Fibroblast of lung (primary cell): ENCODE measurements around the gene KRT80. TPM values are rescaled to one million over a fixed set of nuclear protein-coding genes. Genes with fewer than 3 reads are reported as not detected.

Source experiments
- DNase-seq, 2 donors: peaks; one replicate each; pipeline versions ENCODE4 v3.0.0 to v3.0.0-alpha.2; 2010; ENCODE audit warnings: low read depth in 2 of 2
- H2AFZ ChIP-seq: 2 replicates; pipeline ENCODE4 v1.5.1; 2012; ENCODE audit warnings: low read length, control low read depth, inconsistent platforms
- H3K27ac ChIP-seq: 2 replicates; pipeline ENCODE4 v1.5.1; 2011; ENCODE audit warnings: low read length, control low read depth; ENCODE audit not compliant: insufficient read depth
- H3K27me3 ChIP-seq: 2 replicates; pipeline ENCODE4 v1.5.1; 2011; ENCODE audit warnings: mild to moderate bottlenecking, low read length; ENCODE audit not compliant: control insufficient read depth, insufficient read depth
- H3K36me3 ChIP-seq: 2 replicates; pipeline ENCODE4 v1.5.1; 2011; ENCODE audit warnings: low read length; ENCODE audit not compliant: control insufficient read depth, insufficient read depth
- H3K4me1 ChIP-seq: 2 replicates; pipeline ENCODE4 v1.5.1; 2011; ENCODE audit warnings: low read length; ENCODE audit not compliant: control insufficient read depth, insufficient read depth; ENCODE audit errors: extremely low read depth
- H3K4me2 ChIP-seq: 2 replicates; pipeline ENCODE4 v1.5.1; 2011; ENCODE audit warnings: low read length, control low read depth; ENCODE audit not compliant: insufficient read depth; ENCODE audit errors: extremely low read depth
- H3K4me3 ChIP-seq, 4 experiments: fragments of 200-600 bp in 1 of 4; sonication (generic) in 1 of 4; replicated peaks in 1 of 4; 2 replicates each; pipeline ENCODE4 v1.5.1; 2011 to 2016; ENCODE audit warnings: low read length in 4 of 4, low read depth in 3 of 4, mild to moderate bottlenecking in 3 of 4, control low read depth in 2 of 4, inconsistent platforms in 1 of 4, mixed read lengths in 1 of 4; ENCODE audit not compliant: insufficient read depth in 1 of 4; ENCODE audit errors: control extremely low read depth in 1 of 4
- H3K79me2 ChIP-seq: 2 replicates; pipeline ENCODE4 v1.5.1; 2012; ENCODE audit warnings: mild to moderate bottlenecking, low read length, inconsistent platforms; ENCODE audit not compliant: control insufficient read depth, insufficient read depth
- H3K9ac ChIP-seq: 2 replicates; pipeline ENCODE4 v1.5.1; 2011; ENCODE audit warnings: mild to moderate bottlenecking, low read length, control low read depth; ENCODE audit not compliant: insufficient read depth
- H3K9me3 ChIP-seq: 2 replicates; pipeline ENCODE4 v1.5.1; 2012; ENCODE audit warnings: low read depth, low read length; ENCODE audit not compliant: control insufficient read depth, insufficient read depth
- H4K20me1 ChIP-seq: 2 replicates; pipeline ENCODE4 v1.5.1; 2011; ENCODE audit warnings: low read length; ENCODE audit not compliant: control insufficient read depth, insufficient read depth; ENCODE audit errors: extremely low read depth
- CTCF ChIP-seq, 2 donors: IDR thresholded peaks in 1 of 2; conservative IDR thresholded peaks in 1 of 2; 1 replicate in 1 of 2; 2 replicates in 1 of 2; pipeline ENCODE4 v1.5.1; 2011 to 2012; ENCODE audit warnings: low read length in 2 of 2, control low read depth in 1 of 2, inconsistent platforms in 1 of 2, low read depth in 1 of 2, mild to moderate bottlenecking in 1 of 2
- EZH2 ChIP-seq: IDR thresholded peaks from 2 replicates; pipeline ENCODE4 v1.5.1; 2012; ENCODE audit warnings: low read length, control low read depth, mild to moderate bottlenecking; ENCODE audit errors: missing control alignments
- polyA plus RNA-seq, 2 donors: library from polyadenylated mRNA; depleted of rRNA in 1 of 2; stranded (reverse) in 1 of 2; unstranded in 1 of 2; fragments of >200 nt; gene quantifications; 2 replicates each; pipeline ENCODE4 v1.2.1, GENCODE V29; 2011 to 2012; ENCODE audit warnings: missing spikeins in 1 of 2
- total RNA-seq: library from RNA; depleted of rRNA; stranded (reverse); fragments of >200 nt; gene quantifications from 2 replicates; pipeline ENCODE4 v1.2.1, GENCODE V29; 2014

The KRT80 gene
- total and polyA plus RNA-seq, 2 donors (not counting 1 experiment from before 2014, with no cell fraction given) = 0.17 to 1.0 TPM

GRCh38 chr12:52126605-52127578, 64.9 kb downstream of the KRT80 start:
- no peaks in the 10 kb centered on the region for H4K20me1 ChIP-seq
- no peak overlapping the region for H3K4me3 ChIP-seq
- H3K9me3 ChIP-seq = no peaks in the 10 kb centered on the region
- no peaks in the 10 kb centered on the region for H3K79me2 ChIP-seq
- no peaks in the 10 kb centered on the region for H3K36me3 ChIP-seq
- H3K27ac ChIP-seq = no peak overlapping the region
- H3K4me1 ChIP-seq = no peaks in the 10 kb centered on the region
- TF ChIP-seq CTCF (conservative IDR thresholded peaks at IDR 0.05 in 1 of 2, IDR thresholded peaks at IDR 0.05 in 1 of 2; ENCODE audit: low read depth in 1 of 2, low read length in 2 of 2) = no peak
- no peak for TF ChIP-seq EZH2
- peaks cover 12% of the 10 kb centered on the region for H3K27me3 ChIP-seq
- H3K9ac ChIP-seq = no peak overlapping the region
- peak in 1 of 2 donors; percentile 31 for DNase-seq
- no peak overlapping the region for H2AFZ ChIP-seq
- H3K4me2 ChIP-seq = no peak overlapping the region

GRCh38 chr12:52126050-52126604, 65.7 kb downstream of the KRT80 start:
- H4K20me1 ChIP-seq = no peaks in the 10 kb centered on the region
- H3K79me2 ChIP-seq = no peaks in the 10 kb centered on the region
- H3K4me1 ChIP-seq = peaks cover 3% of the 10 kb centered on the region
- H3K9me3 ChIP-seq = no peaks in the 10 kb centered on the region
- H3K9ac ChIP-seq = no peak overlapping the region
- no peak overlapping the region for H3K4me2 ChIP-seq
- H2AFZ ChIP-seq = no peak overlapping the region
- no peak overlapping the region for H3K4me3 ChIP-seq
- H3K27me3 ChIP-seq = peaks cover 7% of the 10 kb centered on the region
- no peak for DNase-seq
- no peak overlapping the region for H3K27ac ChIP-seq
- TF ChIP-seq EZH2 (no peak), CTCF (conservative IDR thresholded peaks at IDR 0.05 in 1 of 2, IDR thresholded peaks at IDR 0.05 in 1 of 2; ENCODE audit: low read depth in 1 of 2, low read length in 2 of 2) (no peak)
- no peaks in the 10 kb centered on the region for H3K36me3 ChIP-seq

GRCh38 chr12:52125476-52125900, 66.3 kb downstream of the KRT80 start:
- DNase-seq = no peak
- no peaks in the 10 kb centered on the region for H3K36me3 ChIP-seq
- no peaks in the 10 kb centered on the region for H3K79me2 ChIP-seq
- H3K4me3 ChIP-seq = no peak overlapping the region
- no peak overlapping the region for H3K27ac ChIP-seq
- no peak overlapping the region for H3K9ac ChIP-seq
- H3K9me3 ChIP-seq = no peaks in the 10 kb centered on the region
- H3K27me3 ChIP-seq = peaks cover 7% of the 10 kb centered on the region
- no peaks in the 10 kb centered on the region for H4K20me1 ChIP-seq
- H2AFZ ChIP-seq = no peak overlapping the region
- no peak overlapping the region for H3K4me2 ChIP-seq
- TF ChIP-seq CTCF (conservative IDR thresholded peaks at IDR 0.05 in 1 of 2, IDR thresholded peaks at IDR 0.05 in 1 of 2; ENCODE audit: low read depth in 1 of 2, low read length in 2 of 2) (no peak), EZH2 (no peak)
- peaks cover 3% of the 10 kb centered on the region for H3K4me1 ChIP-seq
